ENCODE data around the gene DGKI. TPM values are rescaled to one million over a fixed set of nuclear protein-coding genes. Genes with fewer than 3 reads are reported as not detected.

The DGKI gene
- total RNA-seq, 1 experiment from 2014 or later, result 0.79 TPM

DNA sequence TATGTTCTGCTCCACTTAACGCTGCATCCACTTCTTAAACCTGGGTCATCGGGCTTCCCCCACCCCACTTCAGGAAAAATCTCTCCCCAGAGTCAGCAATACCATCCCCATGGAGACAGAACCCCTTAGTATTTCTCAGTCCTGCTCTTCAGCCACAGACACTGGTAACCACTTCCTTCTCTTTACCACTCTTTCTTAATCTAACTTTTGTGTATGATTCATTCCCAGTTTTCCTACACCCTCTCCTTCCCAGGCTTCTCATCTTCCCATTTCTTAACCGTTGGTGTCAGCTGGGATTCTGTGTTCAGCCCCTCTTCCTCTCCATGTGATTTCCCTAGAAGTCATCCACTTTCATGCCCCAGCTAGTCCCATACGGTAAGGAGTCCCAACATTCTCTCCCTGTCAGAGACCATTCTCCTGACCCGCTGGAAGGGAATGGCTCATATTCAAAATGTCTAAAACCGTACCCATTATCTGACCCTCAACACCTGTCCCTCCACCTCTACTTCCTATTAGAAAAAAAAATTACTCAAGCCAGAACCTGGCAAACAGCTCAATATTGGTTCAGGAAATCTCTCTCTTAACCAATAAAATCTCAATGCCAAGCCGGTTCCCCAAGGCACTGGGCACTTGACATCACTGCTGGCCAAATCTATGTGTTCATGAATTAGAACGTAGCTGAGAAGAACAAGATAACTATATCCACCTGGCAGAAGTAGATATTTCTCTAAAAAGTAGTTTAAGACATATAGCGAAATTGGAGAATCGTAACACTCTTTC lies 89.4 kb downstream of the DGKI start (continued):
- TF ChIP-seq KAT7 (CRISPR knock-in tag; IDR thresholded peaks at IDR 0.05; ENCODE audit: borderline replicate concordance), result no peak

DNA sequence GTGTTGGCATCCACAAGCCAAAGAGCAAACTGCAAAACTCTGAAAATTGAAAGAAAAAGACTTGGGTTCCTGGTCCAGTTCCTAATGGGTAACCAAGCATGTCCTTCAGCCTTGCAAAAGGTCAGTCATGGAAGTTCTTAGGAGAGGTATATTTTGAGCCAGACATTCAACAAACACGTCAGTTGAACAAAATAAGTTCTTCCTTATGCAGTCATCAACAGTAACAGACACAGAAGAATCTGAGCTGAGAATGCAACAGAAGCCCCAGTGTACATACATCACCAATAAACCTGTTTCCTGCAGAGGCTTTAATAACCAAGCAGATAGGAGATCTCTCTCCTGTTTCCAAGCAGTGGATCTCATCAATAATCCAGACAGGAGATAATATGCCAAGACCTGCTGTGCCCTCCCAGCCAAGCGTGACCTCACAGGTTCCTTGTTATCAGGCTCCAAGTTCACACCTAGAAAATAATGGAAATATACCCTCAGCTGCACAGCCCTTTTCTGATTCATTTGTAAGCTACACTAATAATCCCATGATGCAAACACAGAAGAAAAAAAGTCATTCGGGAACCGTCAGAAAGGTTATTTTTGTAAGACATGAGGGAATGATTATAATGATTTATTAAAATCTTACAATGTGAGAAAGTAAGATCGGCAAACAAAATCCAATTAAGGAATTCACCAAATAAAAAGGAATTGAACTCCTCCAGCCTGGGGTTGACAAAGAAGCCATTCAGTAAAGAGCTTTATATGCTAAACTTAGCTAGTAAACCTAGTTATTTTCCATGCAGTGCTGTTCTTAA lies 90.7 kb downstream of the DGKI start:
- H3K9me3 Mint-ChIP-seq, result no peaks in the 10 kb centered on the region
- DNase-seq (ENCODE audit: low spot score) (no peak), ATAC-seq (no peak)
- H3K36me3 Mint-ChIP-seq, result no peaks in the 10 kb centered on the region
- CTCF ChIA-PET, result no interaction called here
- TF ChIP-seq, protein P1, sequence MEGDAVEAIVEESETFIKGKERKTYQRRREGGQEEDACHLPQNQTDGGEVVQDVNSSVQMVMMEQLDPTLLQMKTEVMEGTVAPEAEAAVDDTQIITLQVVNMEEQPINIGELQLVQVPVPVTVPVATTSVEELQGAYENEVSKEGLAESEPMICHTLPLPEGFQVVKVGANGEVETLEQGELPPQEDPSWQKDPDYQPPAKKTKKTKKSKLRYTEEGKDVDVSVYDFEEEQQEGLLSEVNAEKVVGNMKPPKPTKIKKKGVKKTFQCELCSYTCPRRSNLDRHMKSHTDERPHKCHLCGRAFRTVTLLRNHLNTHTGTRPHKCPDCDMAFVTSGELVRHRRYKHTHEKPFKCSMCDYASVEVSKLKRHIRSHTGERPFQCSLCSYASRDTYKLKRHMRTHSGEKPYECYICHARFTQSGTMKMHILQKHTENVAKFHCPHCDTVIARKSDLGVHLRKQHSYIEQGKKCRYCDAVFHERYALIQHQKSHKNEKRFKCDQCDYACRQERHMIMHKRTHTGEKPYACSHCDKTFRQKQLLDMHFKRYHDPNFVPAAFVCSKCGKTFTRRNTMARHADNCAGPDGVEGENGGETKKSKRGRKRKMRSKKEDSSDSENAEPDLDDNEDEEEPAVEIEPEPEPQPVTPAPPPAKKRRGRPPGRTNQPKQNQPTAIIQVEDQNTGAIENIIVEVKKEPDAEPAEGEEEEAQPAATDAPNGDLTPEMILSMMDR (IDR thresholded peaks at IDR 0.05), result no peak
- TF ChIP-seq FOXJ3 (CRISPR knock-in tag; IDR thresholded peaks at IDR 0.05; ENCODE audit: borderline replicate concordance) (no peak), RELA (CRISPR knock-in tag; IDR thresholded peaks at IDR 0.05; ENCODE audit: borderline replicate concordance) (no peak), MXD4 (CRISPR knock-in tag; IDR thresholded peaks at IDR 0.05; ENCODE audit: borderline replicate concordance) (no peak)
- TF ChIP-seq, protein P2, sequence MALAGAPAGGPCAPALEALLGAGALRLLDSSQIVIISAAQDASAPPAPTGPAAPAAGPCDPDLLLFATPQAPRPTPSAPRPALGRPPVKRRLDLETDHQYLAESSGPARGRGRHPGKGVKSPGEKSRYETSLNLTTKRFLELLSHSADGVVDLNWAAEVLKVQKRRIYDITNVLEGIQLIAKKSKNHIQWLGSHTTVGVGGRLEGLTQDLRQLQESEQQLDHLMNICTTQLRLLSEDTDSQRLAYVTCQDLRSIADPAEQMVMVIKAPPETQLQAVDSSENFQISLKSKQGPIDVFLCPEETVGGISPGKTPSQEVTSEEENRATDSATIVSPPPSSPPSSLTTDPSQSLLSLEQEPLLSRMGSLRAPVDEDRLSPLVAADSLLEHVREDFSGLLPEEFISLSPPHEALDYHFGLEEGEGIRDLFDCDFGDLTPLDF (CRISPR knock-in tag; IDR thresholded peaks at IDR 0.05), result no peak
- TF ChIP-seq, protein P3, sequence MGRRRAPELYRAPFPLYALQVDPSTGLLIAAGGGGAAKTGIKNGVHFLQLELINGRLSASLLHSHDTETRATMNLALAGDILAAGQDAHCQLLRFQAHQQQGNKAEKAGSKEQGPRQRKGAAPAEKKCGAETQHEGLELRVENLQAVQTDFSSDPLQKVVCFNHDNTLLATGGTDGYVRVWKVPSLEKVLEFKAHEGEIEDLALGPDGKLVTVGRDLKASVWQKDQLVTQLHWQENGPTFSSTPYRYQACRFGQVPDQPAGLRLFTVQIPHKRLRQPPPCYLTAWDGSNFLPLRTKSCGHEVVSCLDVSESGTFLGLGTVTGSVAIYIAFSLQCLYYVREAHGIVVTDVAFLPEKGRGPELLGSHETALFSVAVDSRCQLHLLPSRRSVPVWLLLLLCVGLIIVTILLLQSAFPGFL (CRISPR knock-in tag; IDR thresholded peaks at IDR 0.05; ENCODE audit: borderline replicate concordance), result no peak
- no peak overlapping the region for H3K4me3 Mint-ChIP-seq
- H3K27ac Mint-ChIP-seq, result no peak overlapping the region
- POLR2A ChIA-PET, result no interaction called here
- H3K27me3 Mint-ChIP-seq (ENCODE audit: low read depth), result no peaks in the 10 kb centered on the region; the same call in 1 of the 2 replicates
- peaks cover 42% of the 10 kb centered on the region for H3K4me1 Mint-ChIP-seq

DNA sequence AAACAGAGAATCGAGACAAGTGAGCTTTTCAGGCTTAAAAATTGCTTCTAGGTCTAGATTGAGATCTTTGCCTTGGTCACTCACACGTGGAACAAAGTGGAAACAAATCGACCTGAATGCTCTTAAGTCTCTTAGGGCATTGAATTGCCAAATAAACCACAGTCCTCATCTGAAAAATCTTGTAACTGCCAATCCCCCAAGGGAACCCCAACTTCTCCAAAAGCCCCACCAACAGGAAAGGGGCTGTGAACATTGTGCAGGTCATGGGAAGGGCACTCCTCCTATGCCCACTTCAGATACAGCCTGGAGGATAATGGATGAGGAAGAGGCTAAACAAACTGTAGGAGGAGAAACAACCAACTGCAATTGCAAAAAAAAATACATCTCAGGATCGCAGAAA lies 91.3 kb downstream of the DGKI start:
- ATAC-seq (no peak), DNase-seq (ENCODE audit: low spot score) (no peak)
- Mint-ChIP-seq H3K4me1 (peaks cover 47% of the 10 kb centered on the region), H3K36me3 (no peaks in the 10 kb centered on the region), H3K9me3 (no peaks in the 10 kb centered on the region), H3K27ac (no peak overlapping the region), H3K4me3 (no peak overlapping the region), H3K27me3 (ENCODE audit: low read depth) (no peaks in the 10 kb centered on the region)
- ChIA-PET CTCF (no interaction called here), POLR2A (no interaction called here)
- TF ChIP-seq, protein P4, sequence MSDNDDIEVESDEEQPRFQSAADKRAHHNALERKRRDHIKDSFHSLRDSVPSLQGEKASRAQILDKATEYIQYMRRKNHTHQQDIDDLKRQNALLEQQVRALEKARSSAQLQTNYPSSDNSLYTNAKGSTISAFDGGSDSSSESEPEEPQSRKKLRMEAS (CRISPR knock-in tag; IDR thresholded peaks at IDR 0.05), result no peak
- TF ChIP-seq MXD4 (CRISPR knock-in tag; IDR thresholded peaks at IDR 0.05; ENCODE audit: borderline replicate concordance) (no peak), CREB1 (CRISPR knock-in tag; IDR thresholded peaks at IDR 0.05) (no peak), FOXJ3 (CRISPR knock-in tag; IDR thresholded peaks at IDR 0.05; ENCODE audit: borderline replicate concordance) (no peak), ELF4 (CRISPR knock-in tag; IDR thresholded peaks at IDR 0.05; ENCODE audit: low read depth) (no peak), ZNF232 (CRISPR knock-in tag; IDR thresholded peaks at IDR 0.05) (no peak)
- TF ChIP-seq, protein P5, sequence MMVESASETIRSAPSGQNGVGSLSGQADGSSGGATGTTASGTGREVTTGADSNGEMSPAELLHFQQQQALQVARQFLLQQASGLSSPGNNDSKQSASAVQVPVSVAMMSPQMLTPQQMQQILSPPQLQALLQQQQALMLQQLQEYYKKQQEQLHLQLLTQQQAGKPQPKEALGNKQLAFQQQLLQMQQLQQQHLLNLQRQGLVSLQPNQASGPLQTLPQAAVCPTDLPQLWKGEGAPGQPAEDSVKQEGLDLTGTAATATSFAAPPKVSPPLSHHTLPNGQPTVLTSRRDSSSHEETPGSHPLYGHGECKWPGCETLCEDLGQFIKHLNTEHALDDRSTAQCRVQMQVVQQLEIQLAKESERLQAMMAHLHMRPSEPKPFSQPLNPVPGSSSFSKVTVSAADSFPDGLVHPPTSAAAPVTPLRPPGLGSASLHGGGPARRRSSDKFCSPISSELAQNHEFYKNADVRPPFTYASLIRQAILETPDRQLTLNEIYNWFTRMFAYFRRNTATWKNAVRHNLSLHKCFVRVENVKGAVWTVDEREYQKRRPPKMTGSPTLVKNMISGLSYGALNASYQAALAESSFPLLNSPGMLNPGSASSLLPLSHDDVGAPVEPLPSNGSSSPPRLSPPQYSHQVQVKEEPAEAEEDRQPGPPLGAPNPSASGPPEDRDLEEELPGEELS (CRISPR knock-in tag; IDR thresholded peaks at IDR 0.05), result no peak
- TF ChIP-seq, protein P6, sequence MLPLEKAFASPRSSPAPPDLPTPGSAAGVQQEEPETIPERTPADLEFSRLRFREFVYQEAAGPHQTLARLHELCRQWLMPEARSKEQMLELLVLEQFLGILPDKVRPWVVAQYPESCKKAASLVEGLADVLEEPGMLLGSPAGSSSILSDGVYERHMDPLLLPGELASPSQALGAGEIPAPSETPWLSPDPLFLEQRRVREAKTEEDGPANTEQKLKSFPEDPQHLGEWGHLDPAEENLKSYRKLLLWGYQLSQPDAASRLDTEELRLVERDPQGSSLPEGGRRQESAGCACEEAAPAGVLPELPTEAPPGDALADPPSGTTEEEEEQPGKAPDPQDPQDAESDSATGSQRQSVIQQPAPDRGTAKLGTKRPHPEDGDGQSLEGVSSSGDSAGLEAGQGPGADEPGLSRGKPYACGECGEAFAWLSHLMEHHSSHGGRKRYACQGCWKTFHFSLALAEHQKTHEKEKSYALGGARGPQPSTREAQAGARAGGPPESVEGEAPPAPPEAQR (CRISPR knock-in tag; IDR thresholded peaks at IDR 0.05), result no peak
- TF ChIP-seq, protein P7, sequence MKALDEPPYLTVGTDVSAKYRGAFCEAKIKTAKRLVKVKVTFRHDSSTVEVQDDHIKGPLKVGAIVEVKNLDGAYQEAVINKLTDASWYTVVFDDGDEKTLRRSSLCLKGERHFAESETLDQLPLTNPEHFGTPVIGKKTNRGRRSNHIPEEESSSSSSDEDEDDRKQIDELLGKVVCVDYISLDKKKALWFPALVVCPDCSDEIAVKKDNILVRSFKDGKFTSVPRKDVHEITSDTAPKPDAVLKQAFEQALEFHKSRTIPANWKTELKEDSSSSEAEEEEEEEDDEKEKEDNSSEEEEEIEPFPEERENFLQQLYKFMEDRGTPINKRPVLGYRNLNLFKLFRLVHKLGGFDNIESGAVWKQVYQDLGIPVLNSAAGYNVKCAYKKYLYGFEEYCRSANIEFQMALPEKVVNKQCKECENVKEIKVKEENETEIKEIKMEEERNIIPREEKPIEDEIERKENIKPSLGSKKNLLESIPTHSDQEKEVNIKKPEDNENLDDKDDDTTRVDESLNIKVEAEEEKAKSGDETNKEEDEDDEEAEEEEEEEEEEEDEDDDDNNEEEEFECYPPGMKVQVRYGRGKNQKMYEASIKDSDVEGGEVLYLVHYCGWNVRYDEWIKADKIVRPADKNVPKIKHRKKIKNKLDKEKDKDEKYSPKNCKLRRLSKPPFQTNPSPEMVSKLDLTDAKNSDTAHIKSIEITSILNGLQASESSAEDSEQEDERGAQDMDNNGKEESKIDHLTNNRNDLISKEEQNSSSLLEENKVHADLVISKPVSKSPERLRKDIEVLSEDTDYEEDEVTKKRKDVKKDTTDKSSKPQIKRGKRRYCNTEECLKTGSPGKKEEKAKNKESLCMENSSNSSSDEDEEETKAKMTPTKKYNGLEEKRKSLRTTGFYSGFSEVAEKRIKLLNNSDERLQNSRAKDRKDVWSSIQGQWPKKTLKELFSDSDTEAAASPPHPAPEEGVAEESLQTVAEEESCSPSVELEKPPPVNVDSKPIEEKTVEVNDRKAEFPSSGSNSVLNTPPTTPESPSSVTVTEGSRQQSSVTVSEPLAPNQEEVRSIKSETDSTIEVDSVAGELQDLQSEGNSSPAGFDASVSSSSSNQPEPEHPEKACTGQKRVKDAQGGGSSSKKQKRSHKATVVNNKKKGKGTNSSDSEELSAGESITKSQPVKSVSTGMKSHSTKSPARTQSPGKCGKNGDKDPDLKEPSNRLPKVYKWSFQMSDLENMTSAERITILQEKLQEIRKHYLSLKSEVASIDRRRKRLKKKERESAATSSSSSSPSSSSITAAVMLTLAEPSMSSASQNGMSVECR (CRISPR knock-in tag; IDR thresholded peaks at IDR 0.05; ENCODE audit: borderline replicate concordance), result no peak
- TF ChIP-seq, protein P2 (CRISPR knock-in tag; IDR thresholded peaks at IDR 0.05), result no peak
